MM.1S (cell line): ENCODE measurements around the gene FGGY.

Experiments used
- EZH2phosphoT487 ChIP-seq: fragments of 300-600 bp; sonication (generic); IDR thresholded peaks from 2 replicates; pipeline ENCODE4 v1.6.1; 2018; ENCODE audit warnings: antibody characterized with exemption, low read length
- TF ChIP-seq, protein P1 (sequence below): fragments of 300-600 bp; sonication (generic); IDR thresholded peaks from 2 replicates; pipeline ENCODE4 v1.5.1; 2016; ENCODE audit warnings: antibody characterized with exemption, low read length, mixed read lengths

DNA sequence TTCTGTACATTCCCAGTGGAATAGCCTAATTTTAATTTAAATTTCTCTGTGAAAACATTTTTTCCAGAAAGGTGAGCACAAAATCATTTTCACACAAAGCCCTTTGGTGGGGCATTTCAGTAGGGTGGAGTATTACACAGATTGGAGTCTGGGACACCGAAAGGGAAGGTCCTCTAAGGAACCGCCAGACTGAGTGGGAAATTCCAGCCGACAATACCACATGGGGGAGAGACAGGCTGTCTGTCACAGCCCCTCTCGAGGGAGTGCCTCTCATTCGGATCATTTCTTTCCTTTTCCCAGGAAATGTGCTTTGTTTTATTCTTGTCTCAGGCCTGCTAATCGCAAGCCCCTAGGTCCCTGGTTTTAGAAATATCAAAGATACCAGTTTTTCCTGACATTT, 367.3 kb downstream of the FGGY start:
- TF ChIP-seq, protein P1, sequence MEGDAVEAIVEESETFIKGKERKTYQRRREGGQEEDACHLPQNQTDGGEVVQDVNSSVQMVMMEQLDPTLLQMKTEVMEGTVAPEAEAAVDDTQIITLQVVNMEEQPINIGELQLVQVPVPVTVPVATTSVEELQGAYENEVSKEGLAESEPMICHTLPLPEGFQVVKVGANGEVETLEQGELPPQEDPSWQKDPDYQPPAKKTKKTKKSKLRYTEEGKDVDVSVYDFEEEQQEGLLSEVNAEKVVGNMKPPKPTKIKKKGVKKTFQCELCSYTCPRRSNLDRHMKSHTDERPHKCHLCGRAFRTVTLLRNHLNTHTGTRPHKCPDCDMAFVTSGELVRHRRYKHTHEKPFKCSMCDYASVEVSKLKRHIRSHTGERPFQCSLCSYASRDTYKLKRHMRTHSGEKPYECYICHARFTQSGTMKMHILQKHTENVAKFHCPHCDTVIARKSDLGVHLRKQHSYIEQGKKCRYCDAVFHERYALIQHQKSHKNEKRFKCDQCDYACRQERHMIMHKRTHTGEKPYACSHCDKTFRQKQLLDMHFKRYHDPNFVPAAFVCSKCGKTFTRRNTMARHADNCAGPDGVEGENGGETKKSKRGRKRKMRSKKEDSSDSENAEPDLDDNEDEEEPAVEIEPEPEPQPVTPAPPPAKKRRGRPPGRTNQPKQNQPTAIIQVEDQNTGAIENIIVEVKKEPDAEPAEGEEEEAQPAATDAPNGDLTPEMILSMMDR: no peak
- no peak for TF ChIP-seq EZH2phosphoT487
